WTC11 (cell line): ENCODE data around the gene RLN3. TPM values are rescaled to one million over a fixed set of nuclear protein-coding genes. Genes with fewer than 3 reads are reported as not detected.
"Not testable (repeated sequence)": the region's sequence is repeated elsewhere in the genome, so short reads cannot be mapped to it uniquely, and the experiment has no call there.

ENCODE experiments used
- ATAC-seq: fragments of 200-7000 bp; cut with Tn5 transposase; 2 replicates; pipeline ENCODE4 v1.10.0; 2021; ENCODE audit warnings: mild to moderate bottlenecking, moderate library complexity
- CTCF ChIA-PET: fragments of 300-600 bp; sonication (Branson Sonifier 250); formaldehyde crosslinking; loops from one replicate; lab custom pipeline; 2021; ENCODE audit warnings: antibody characterized with exemption; lab: Charles Lee
- POLR2A ChIA-PET: fragments of 350-600 bp; sonication (Branson Sonifier 250); formaldehyde crosslinking; loops from one replicate; lab custom pipeline; 2021; ENCODE audit warnings: antibody characterized with exemption; lab: Charles Lee
- DNase-seq: peaks from one replicate; pipeline ENCODE4 v3.0.0; 2021; ENCODE audit warnings: low spot score
- H3K27ac Mint-ChIP-seq: 2 replicates; pipeline ENCODE4 v1.8.0; 2021; ENCODE audit warnings: mixed read lengths
- H3K27me3 Mint-ChIP-seq: 2 replicates; pipeline ENCODE4 v1.8.0; 2021; ENCODE audit warnings: low read depth, mild to moderate bottlenecking, moderate library complexity, mixed read lengths
- H3K36me3 Mint-ChIP-seq: 2 replicates; pipeline ENCODE4 v1.8.0; 2021; ENCODE audit warnings: mixed read lengths
- H3K4me1 Mint-ChIP-seq: 2 replicates; pipeline ENCODE4 v1.8.0; 2022; ENCODE audit warnings: mixed read lengths
- H3K4me3 Mint-ChIP-seq: 2 replicates; pipeline ENCODE4 v1.8.0; 2021; ENCODE audit warnings: mild to moderate bottlenecking, moderate library complexity, mixed read lengths
- H3K9me3 Mint-ChIP-seq: 2 replicates; pipeline ENCODE4 v1.8.0; 2021; ENCODE audit warnings: mixed read lengths
- CBFB ChIP-seq: sonication (generic); formaldehyde crosslinking; IDR thresholded peaks from 2 replicates; pipeline ENCODE4 v1.8.1; 2022; ENCODE audit warnings: mild to moderate bottlenecking, low read depth, missing genetic modification reagents
- FOXK1 ChIP-seq: sonication (generic); formaldehyde crosslinking; IDR thresholded peaks from 2 replicates; pipeline ENCODE4 v1.8.0; 2022; ENCODE audit warnings: mild to moderate bottlenecking, moderate library complexity, missing genetic modification reagents
- HMGA2 ChIP-seq: fragments of 250-450 bp; sonication (Bioruptor Pico); IDR thresholded peaks from 2 replicates; pipeline ENCODE4 v1.4.0; 2021; ENCODE audit warnings: mild to moderate bottlenecking, moderate library complexity
- KAT7 ChIP-seq: sonication (generic); formaldehyde crosslinking; IDR thresholded peaks from 2 replicates; pipeline ENCODE4 v1.8.1; 2023; ENCODE audit warnings: missing genetic modification reagents, mild to moderate bottlenecking, borderline replicate concordance
- OVOL2 ChIP-seq: fragments of 250-450 bp; sonication (Bioruptor Pico); IDR thresholded peaks from 2 replicates; pipeline ENCODE4 v1.9.0; 2021; ENCODE audit warnings: mild to moderate bottlenecking, borderline replicate concordance
- RELA ChIP-seq: sonication (generic); formaldehyde crosslinking; IDR thresholded peaks from 2 replicates; pipeline ENCODE4 v1.8.1; 2022; ENCODE audit warnings: missing genetic modification reagents, mild to moderate bottlenecking, borderline replicate concordance
- ZNF512 ChIP-seq: sonication (generic); formaldehyde crosslinking; IDR thresholded peaks from 2 replicates; pipeline ENCODE4 v1.8.1; 2022; ENCODE audit warnings: missing genetic modification reagents, borderline replicate concordance
- total RNA-seq: library from RNA; stranded (reverse); gene quantifications from 3 replicates; pipeline ENCODE4 v1.2.3, GENCODE V29; 2021
- TF ChIP-seq, protein P1 (sequence below): sonication (generic); formaldehyde crosslinking; IDR thresholded peaks from 2 replicates; pipeline ENCODE4 v1.8.1; 2023; ENCODE audit warnings: mild to moderate bottlenecking, missing genetic modification reagents, moderate library complexity
- TF ChIP-seq, protein P2 (sequence below): sonication (generic); formaldehyde crosslinking; IDR thresholded peaks from 2 replicates; pipeline ENCODE4 v1.8.0; 2023; ENCODE audit warnings: mild to moderate bottlenecking, missing genetic modification reagents
- TF ChIP-seq, protein P3 (sequence below): sonication (generic); formaldehyde crosslinking; conservative IDR thresholded peaks from 2 replicates; pipeline ENCODE4 v1.8.1; 2022; ENCODE audit warnings: mild to moderate bottlenecking, missing genetic modification reagents
- TF ChIP-seq, protein P4 (sequence below): sonication (generic); formaldehyde crosslinking; IDR thresholded peaks from 2 replicates; pipeline ENCODE4 v1.8.1; 2022; ENCODE audit warnings: mild to moderate bottlenecking, missing genetic modification reagents, moderate library complexity, borderline replicate concordance

The RLN3 gene
- total RNA-seq, 1 experiment from 2014 or later, result not detected

DNA sequence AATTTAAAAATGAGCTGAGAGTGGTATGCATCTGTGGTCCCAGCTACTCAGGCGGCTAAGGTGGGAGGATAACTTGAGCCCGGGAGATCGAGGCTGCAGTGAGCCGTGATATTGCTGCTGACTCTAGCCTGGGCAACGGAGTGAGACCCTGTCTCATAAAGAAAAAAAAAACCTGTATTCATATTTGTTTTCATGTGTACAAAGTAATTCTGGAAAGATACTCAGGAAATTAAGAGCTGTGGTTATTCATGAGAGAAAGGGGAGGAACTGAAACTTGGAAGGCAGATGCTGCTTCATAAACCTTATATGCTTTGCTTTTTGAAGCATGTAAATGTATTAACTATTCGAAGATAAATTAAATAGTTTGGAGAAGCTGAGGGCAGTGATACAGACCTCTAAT lies 8.8 kb upstream of the RLN3 start (continued):
- TF ChIP-seq, protein P1, sequence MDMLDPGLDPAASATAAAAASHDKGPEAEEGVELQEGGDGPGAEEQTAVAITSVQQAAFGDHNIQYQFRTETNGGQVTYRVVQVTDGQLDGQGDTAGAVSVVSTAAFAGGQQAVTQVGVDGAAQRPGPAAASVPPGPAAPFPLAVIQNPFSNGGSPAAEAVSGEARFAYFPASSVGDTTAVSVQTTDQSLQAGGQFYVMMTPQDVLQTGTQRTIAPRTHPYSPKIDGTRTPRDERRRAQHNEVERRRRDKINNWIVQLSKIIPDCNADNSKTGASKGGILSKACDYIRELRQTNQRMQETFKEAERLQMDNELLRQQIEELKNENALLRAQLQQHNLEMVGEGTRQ, result no peak
- TF ChIP-seq, protein P2, sequence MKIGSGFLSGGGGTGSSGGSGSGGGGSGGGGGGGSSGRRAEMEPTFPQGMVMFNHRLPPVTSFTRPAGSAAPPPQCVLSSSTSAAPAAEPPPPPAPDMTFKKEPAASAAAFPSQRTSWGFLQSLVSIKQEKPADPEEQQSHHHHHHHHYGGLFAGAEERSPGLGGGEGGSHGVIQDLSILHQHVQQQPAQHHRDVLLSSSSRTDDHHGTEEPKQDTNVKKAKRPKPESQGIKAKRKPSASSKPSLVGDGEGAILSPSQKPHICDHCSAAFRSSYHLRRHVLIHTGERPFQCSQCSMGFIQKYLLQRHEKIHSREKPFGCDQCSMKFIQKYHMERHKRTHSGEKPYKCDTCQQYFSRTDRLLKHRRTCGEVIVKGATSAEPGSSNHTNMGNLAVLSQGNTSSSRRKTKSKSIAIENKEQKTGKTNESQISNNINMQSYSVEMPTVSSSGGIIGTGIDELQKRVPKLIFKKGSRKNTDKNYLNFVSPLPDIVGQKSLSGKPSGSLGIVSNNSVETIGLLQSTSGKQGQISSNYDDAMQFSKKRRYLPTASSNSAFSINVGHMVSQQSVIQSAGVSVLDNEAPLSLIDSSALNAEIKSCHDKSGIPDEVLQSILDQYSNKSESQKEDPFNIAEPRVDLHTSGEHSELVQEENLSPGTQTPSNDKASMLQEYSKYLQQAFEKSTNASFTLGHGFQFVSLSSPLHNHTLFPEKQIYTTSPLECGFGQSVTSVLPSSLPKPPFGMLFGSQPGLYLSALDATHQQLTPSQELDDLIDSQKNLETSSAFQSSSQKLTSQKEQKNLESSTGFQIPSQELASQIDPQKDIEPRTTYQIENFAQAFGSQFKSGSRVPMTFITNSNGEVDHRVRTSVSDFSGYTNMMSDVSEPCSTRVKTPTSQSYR, result no peak
- no peak for TF ChIP-seq KAT7 (CRISPR knock-in tag)
- no peak for TF ChIP-seq ZNF512 (CRISPR knock-in tag)
- no peak for TF ChIP-seq CBFB (CRISPR knock-in tag)
- no peak for TF ChIP-seq FOXK1 (CRISPR knock-in tag)
- TF ChIP-seq, protein P3, sequence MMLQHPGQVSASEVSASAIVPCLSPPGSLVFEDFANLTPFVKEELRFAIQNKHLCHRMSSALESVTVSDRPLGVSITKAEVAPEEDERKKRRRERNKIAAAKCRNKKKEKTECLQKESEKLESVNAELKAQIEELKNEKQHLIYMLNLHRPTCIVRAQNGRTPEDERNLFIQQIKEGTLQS, result no peak
- TF ChIP-seq RELA (CRISPR knock-in tag), result no peak

DNA sequence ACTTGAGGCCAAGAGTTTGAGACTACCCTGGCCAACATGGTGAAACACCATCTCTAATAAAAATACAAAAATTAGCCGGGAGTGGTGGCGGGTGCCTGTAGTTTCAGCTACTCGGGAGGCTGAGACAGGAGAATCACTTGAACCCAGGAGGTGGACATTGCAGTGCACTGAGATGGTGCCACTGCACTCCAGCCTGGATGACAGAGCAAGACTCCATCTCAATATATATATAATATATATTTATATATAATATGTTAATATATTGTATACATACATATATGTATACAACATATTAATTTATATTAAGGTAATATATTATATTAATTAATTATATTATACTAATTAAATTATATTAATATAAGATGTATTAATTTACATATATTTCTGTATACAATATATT lies 8.2 kb upstream of the RLN3 start:
- H3K27me3 Mint-ChIP-seq, POLR2A ChIA-PET, H3K4me3 Mint-ChIP-seq, H3K36me3 Mint-ChIP-seq, DNase-seq, H3K9me3 Mint-ChIP-seq, H3K4me1 Mint-ChIP-seq, ATAC-seq: not testable (repeated sequence)
- CTCF ChIA-PET, result interaction anchor here (0.6 to 2.5 kb wide), 7 partner anchors 12 to 67 kb away, joined by 3 to 9 read pairs (median 4); partner anchors contain the start of genes MISP3 and RFX1
- TF ChIP-seq HMGA2, result peak; percentile 95
- TF ChIP-seq, all 79 proteins: peak for 1; not testable (repeated sequence) for 78
- not testable (repeated sequence) for H3K27ac Mint-ChIP-seq

- Mint-ChIP-seq H3K27me3 (no peaks in the 10 kb centered on the region), H3K4me1 (peaks cover 5% of the 10 kb centered on the region), H3K4me3 (no peak overlapping the region), H3K9me3 (no peaks in the 10 kb centered on the region), H3K27ac (no peak overlapping the region), H3K36me3 (no peaks in the 10 kb centered on the region)
- ChIA-PET POLR2A (no interaction called here), CTCF (interaction anchor here (0.7 to 3.4 kb wide), 7 partner anchors 10 to 196 kb away, joined by 3 to 33 read pairs (median 5); partner anchors contain the start of gene IL27RA)
- no peak for TF ChIP-seq ZNF512 (CRISPR knock-in tag)
- TF ChIP-seq, protein P4, sequence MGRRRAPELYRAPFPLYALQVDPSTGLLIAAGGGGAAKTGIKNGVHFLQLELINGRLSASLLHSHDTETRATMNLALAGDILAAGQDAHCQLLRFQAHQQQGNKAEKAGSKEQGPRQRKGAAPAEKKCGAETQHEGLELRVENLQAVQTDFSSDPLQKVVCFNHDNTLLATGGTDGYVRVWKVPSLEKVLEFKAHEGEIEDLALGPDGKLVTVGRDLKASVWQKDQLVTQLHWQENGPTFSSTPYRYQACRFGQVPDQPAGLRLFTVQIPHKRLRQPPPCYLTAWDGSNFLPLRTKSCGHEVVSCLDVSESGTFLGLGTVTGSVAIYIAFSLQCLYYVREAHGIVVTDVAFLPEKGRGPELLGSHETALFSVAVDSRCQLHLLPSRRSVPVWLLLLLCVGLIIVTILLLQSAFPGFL (CRISPR knock-in tag), result no peak
- TF ChIP-seq OVOL2 (CRISPR knock-in tag), result no peak
- peak; percentile 56 for ATAC-seq
- DNase-seq, result peak; percentile 30
Observed at GRCh38 chr19:14021474-14021873, 6.5 kb upstream of the RLN3 start.
